Measurements from ENCODE around the gene KCNQ1.

KCNQ1 gene

DNA sequence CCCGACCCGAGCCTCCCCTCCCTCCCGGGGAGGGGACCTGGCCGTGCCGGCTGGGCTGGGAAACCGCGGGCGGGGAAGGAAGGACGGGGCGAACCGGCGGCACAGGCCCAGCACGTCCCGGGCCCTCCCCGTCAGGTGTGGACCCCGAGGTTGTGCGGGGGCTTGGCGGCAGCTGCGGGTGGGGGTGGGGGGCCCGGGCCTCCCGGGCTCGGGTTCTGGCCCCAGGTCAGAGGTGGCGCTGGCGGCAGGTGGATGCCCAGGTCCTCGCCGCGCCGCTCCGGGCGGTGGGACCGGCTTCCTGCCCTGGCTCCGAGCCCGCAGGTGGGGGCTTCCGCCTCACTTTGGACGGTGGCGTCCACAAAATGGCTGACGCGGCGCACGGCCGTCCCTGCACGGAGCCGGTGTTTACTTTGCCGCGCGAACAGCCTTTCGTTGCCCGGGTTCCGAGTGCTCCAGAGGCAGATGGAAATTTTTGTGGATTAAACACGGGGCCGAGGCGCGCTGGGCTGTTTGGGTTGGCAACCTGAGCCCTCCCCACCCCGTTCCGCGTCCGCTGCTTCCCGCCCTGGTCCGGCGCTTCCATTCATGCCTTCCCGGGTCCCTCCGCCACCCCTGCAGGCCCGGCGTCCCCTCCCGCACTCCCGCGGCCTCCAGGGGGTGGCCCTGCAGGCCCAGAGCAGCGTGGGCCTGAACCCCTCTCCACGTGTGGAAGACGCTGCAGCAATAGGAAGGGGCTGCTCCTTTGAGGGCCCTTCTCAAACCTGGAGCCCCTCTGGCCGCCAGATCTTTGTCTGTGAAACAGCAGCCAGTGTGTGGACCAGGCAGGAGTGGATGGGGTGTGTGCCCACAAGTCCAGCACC is 346.9 kb downstream of the KCNQ1 start:
- no peaks in the 10 kb centered on the region for H3K36me3 ChIP-seq (ENCODE audit: insufficient read depth, low read length)
- no peaks in the 10 kb centered on the region for H3K27me3 ChIP-seq (ENCODE audit: insufficient read depth, low read length)
- no peaks in the 10 kb centered on the region for H3K4me1 ChIP-seq (ENCODE audit: insufficient read depth, low read length)
- peaks cover 5% of the 10 kb centered on the region for H3K9me3 ChIP-seq (ENCODE audit: low read length)
- H2AFZ ChIP-seq (ENCODE audit: low read depth, low read length): no peak overlapping the region
- H3K4me3 ChIP-seq (ENCODE audit: low read length): no peak overlapping the region

DNA sequence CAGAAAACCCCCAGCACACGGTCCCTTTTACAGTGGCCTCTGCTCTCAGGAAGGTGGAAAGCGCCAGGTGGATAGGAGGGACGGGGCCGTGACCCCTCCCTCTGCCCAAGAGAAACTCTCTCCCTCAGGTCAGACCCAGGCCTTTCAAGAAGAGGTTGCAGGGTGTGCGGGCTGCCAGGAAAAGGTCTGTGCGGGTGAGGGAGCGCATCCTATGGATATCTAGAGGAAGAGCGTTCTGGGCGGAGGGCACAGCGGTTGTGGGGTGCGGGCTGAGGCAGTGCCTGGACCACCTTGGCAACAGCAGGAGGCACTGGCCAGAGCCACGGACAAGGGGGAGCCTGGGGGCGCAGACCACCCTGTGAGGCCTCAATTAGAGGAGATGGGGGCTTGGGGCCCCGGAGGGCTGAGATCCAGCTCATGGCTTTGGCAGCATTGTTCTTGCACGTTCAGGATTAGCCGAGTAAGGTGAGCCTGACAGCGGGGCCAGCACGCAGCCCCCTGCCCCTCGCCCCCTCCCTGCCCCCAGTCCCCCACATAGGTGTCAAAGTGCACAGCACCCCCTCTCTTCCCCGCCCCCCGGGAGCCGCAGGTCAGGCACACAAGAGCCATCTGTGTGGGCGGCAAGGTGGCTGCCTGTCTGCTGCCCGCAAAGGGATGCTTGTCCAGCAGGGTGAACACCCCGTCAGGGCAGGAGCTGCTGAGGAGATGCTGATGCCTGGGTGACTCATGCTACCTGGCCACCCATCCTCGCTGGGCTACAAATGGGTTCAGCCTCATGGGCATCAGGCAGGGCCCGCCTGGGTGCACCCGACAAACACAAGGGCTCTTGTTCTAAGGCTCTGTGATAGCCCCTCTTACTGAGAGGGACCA is 347.8 kb downstream of the KCNQ1 start:
- no peaks in the 10 kb centered on the region for H3K36me3 ChIP-seq (ENCODE audit: insufficient read depth, low read length)

DNA sequence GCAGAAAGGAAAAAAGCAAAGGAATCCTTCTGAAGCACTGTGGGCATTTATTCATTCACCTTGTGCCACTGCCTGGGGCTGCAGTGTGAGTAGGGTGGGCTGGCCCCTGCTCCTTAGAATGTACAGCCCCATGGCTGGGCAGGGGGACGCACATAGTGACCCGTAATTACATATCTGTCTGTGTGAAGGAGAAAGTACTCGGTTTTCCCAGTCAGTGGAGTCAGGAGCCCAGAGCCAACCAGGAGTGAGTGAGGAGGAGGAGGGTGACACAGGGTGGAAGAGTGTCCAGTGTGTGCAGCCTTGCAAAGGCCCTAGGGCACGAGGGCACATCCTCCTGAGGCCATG is 348.9 kb downstream of the KCNQ1 start:
- no peak overlapping the region for H3K4me3 ChIP-seq (ENCODE audit: low read length)
- H3K27me3 ChIP-seq (ENCODE audit: insufficient read depth, low read length): no peaks in the 10 kb centered on the region
- H3K9me3 ChIP-seq (ENCODE audit: low read length): peaks cover 3% of the 10 kb centered on the region
- no peak overlapping the region for H2AFZ ChIP-seq (ENCODE audit: low read depth, low read length)
- H3K36me3 ChIP-seq (ENCODE audit: insufficient read depth, low read length): no peaks in the 10 kb centered on the region
- no peaks in the 10 kb centered on the region for H3K4me1 ChIP-seq (ENCODE audit: insufficient read depth, low read length)

More for the DNA sequence above, 347.8 kb downstream of the KCNQ1 start:
- Histone ChIP-seq H3K9me3 (ENCODE audit: low read length) (peaks cover 3% of the 10 kb centered on the region), H3K4me3 (ENCODE audit: low read length) (no peak overlapping the region), H3K4me1 (ENCODE audit: insufficient read depth, low read length) (no peaks in the 10 kb centered on the region), H2AFZ (ENCODE audit: low read depth, low read length) (no peak overlapping the region), H3K27me3 (ENCODE audit: insufficient read depth, low read length) (no peaks in the 10 kb centered on the region)

DNA sequence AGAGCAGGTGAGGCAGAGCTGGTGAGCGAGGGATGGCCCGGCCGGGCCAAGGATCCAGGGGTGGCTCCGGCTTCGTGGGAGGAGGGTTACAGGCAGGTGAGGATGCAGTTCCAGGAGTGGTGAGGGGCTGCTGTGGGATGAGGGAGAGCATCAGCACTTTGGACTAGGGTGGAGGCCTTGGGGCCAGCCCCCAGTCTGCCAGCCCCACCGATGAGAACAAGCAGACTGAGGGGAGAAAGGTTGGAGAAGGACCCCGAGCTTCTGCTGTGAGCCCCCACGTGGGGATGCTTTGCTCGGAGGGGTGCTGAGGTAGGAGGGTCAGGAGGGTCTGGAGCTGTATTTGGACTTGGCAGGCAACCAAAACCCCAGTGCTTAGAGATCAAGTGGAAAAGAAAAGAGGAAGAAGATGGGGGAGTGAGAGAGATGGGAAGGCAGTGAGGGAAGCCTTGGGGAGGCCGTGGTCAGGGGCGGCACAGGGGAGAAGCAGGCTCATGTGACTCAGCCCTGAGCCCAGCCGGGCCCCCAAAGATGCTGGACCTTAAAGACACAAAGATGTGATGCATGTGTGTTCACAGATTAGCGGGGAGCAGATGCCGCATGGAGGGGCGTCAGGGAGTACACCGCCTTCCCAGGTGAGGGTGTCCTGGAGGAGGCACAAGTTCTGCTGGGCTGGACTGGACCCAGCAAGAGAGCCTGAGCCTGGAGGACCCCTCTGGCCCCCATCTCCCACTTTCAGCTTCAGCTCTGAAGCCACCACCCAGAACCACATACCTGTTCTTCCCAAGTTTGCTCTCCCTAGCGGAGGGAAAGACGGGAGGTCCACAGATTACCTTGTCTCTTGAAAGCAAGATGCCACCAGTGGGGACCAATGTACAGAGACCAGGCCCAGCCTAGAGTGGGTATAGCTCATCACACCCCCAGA is 349.5 kb downstream of the KCNQ1 start:
- H3K36me3 ChIP-seq (ENCODE audit: insufficient read depth, low read length): no peaks in the 10 kb centered on the region
- H3K27me3 ChIP-seq (ENCODE audit: insufficient read depth, low read length): no peaks in the 10 kb centered on the region
- H3K4me1 ChIP-seq (ENCODE audit: insufficient read depth, low read length): no peaks in the 10 kb centered on the region
- no peak overlapping the region for H3K4me3 ChIP-seq (ENCODE audit: low read length)
- peaks cover 3% of the 10 kb centered on the region for H3K9me3 ChIP-seq (ENCODE audit: low read length)
- no peak overlapping the region for H2AFZ ChIP-seq (ENCODE audit: low read depth, low read length)

DNA sequence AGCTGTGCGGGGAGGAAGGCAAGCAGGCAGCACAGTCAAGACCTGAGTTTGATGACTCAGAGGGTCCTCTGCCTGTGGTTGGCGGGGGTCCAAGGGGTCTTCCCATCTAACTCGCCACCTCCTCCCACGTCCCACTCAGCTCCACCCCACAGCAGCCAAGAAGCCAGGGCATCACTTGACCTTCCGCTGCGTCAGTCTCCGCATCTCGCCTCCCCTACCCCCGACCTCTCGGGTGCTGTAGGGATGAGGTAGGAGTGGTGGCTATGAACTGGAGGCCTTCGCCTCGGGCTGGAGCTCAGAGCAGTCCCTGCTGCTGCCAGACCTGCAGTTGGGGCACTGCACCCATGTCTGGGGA is 350.1 kb downstream of the KCNQ1 start:
- no peaks in the 10 kb centered on the region for H3K36me3 ChIP-seq (ENCODE audit: insufficient read depth, low read length)
- H3K4me3 ChIP-seq (ENCODE audit: low read length): no peak overlapping the region
- H3K4me1 ChIP-seq (ENCODE audit: insufficient read depth, low read length): no peaks in the 10 kb centered on the region
- peaks cover 3% of the 10 kb centered on the region for H3K9me3 ChIP-seq (ENCODE audit: low read length)
- no peaks in the 10 kb centered on the region for H3K27me3 ChIP-seq (ENCODE audit: insufficient read depth, low read length)
- H2AFZ ChIP-seq (ENCODE audit: low read depth, low read length): no peak overlapping the region

DNA sequence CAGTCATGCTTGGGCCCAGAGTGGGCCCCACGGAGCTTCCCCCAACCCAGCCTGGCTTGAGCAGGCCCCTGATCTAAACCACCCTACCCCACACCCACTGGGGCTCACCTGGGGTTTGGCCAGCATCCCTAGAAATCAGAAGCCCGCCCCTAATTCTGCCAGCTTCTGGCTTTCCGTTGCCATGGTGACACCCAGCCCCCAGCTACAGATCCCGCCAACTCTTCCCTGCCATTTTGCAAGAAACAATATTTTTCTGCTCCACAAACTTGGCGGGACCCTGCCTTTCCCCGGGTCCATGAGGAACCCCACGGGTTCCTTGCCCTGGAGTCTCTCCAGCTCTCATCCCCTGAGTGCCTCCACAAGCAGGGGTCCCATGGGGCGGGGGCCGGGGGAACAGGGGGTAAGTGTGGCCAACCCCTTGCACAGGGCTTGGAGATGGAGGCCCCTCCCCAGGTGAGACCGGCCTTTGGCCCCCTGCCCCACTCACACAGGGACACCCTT is 350.7 kb downstream of the KCNQ1 start:
- Histone ChIP-seq H3K4me1 (ENCODE audit: insufficient read depth, low read length) (no peaks in the 10 kb centered on the region), H3K9me3 (ENCODE audit: low read length) (peaks cover 3% of the 10 kb centered on the region), H3K27me3 (ENCODE audit: insufficient read depth, low read length) (no peaks in the 10 kb centered on the region), H3K4me3 (ENCODE audit: low read length) (no peak overlapping the region), H2AFZ (ENCODE audit: low read depth, low read length) (no peak overlapping the region), H3K36me3 (ENCODE audit: insufficient read depth, low read length) (no peaks in the 10 kb centered on the region)

DNA sequence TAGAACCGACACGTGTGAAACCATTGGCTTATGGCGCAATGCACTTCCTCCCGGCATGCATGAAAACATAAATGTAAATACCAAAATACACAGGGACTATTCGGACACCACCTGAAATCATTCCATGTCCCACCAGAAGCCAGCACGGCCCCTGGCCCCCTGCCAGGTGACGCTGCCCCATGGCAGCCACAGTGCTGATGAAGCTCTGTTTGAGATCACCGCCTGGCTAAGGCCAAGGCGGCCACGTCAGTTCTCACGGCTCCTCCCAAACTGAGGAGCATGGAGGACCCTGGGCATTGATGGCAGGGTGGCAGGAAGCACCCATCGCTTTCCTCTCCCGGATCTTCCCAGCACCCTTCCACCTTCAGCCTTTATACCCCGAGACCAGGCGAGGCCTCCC is 351.3 kb downstream of the KCNQ1 start:
- Histone ChIP-seq H3K27me3 (ENCODE audit: insufficient read depth, low read length) (no peaks in the 10 kb centered on the region), H3K9me3 (ENCODE audit: low read length) (peaks cover 3% of the 10 kb centered on the region), H3K4me3 (ENCODE audit: low read length) (no peak overlapping the region)

DNA sequence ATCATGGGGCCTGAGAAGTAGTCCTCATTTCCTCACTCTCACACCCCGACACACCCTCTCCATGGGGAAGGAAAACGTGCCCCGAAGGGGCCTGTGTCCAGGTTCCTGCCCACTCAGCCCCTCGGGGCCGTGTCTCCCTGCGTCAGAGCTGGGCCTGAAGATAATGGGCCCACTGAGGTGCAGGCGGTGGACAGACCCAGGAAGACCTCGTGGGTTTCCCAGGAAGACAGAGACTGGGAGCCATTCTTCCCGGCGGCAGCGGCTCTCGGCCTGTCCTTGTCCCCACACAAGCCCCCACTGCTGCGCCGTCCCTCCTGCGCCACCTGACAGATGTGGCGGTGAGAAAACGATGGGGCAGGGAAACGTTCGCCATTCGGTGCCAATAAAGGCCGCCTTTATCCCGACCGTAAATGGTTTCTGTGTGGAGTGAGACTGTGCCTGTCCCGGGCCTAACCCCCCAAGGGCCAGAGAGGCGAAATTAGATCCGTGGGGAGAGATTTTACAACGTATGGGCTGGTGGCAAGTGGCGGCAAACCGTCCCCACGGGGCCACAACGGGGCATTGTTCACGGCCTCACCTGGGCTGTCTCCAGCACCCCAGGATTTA is 351.8 kb downstream of the KCNQ1 start:
- Histone ChIP-seq H3K9me3 (ENCODE audit: low read length) (peaks cover 3% of the 10 kb centered on the region), H3K36me3 (ENCODE audit: insufficient read depth, low read length) (no peaks in the 10 kb centered on the region), H3K4me1 (ENCODE audit: insufficient read depth, low read length) (no peaks in the 10 kb centered on the region), H3K4me3 (ENCODE audit: low read length) (no peak overlapping the region), H2AFZ (ENCODE audit: low read depth, low read length) (no peak overlapping the region), H3K27me3 (ENCODE audit: insufficient read depth, low read length) (no peaks in the 10 kb centered on the region)

More for the DNA sequence above, 351.3 kb downstream of the KCNQ1 start:
- no peaks in the 10 kb centered on the region for H3K4me1 ChIP-seq (ENCODE audit: insufficient read depth, low read length)
- H2AFZ ChIP-seq (ENCODE audit: low read depth, low read length): no peak overlapping the region
- no peaks in the 10 kb centered on the region for H3K36me3 ChIP-seq (ENCODE audit: insufficient read depth, low read length)

DNA sequence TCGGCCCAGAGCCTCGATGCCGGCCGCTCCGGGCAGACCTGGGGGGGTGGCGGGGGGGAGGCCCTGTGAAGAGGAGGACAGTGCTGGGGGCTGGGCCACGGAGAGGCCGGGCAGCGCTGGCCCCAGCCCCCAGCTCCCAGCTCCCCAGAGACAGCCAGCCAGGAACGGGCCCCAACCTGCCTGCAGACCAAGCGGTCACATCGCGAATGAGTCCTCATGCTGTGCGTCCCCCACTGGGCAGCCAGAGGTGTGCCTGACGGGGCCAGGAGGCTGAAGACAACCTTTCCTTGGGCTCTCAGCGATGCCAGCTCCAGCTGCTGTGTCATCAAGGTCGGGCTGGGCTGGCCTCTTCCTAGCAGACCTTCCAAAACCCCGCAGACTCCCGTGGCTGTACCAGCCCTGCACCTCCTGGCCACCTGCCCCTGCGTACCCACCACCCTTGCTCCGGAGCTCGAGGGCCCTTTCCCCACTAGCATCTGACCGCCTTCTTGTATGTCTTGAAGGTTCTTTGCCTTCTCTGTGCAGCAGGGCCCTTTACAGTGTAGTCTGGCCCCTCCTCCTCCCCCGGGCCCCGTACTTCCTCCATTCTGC is 352.4 kb downstream of the KCNQ1 start:
- no peaks in the 10 kb centered on the region for H3K4me1 ChIP-seq (ENCODE audit: insufficient read depth, low read length)
- peaks cover 3% of the 10 kb centered on the region for H3K9me3 ChIP-seq (ENCODE audit: low read length)
- H2AFZ ChIP-seq (ENCODE audit: low read depth, low read length): no peak overlapping the region
- H3K36me3 ChIP-seq (ENCODE audit: insufficient read depth, low read length): no peaks in the 10 kb centered on the region
- no peak overlapping the region for H3K4me3 ChIP-seq (ENCODE audit: low read length)
- no peaks in the 10 kb centered on the region for H3K27me3 ChIP-seq (ENCODE audit: insufficient read depth, low read length)

DNA sequence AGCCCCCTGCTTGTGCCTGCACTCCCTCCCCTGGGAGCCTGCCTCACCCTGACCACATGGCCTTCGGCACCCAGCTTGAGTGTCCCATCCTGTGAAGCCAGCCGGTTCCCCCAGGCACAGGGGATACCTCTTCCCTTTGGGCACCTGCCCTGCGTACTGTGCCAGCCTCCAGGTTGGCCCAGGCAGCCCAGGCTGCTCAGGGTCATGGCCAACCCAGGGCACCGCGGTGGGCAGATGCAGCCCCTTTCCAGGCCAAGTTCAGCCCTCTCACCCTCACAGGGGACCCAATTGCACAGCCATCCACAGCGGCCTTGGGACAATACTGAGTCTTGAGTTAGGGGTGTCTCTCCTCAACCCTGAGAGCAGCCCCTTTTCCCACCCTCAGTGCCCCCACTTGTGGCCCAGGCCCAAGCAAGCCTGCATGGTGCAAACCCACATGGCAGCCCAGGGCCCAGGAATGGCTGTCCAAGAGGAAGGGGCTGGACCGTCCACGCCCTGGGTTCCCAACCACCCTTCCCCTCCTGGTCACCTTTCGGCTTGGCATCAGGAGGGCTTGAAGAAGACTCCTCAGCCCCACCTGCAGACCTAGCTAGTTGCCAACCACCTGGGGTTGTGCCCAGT is 353.0 kb downstream of the KCNQ1 start:
- H3K4me3 ChIP-seq (ENCODE audit: low read length): no peak overlapping the region
- H2AFZ ChIP-seq (ENCODE audit: low read depth, low read length): no peak overlapping the region
- no peaks in the 10 kb centered on the region for H3K27me3 ChIP-seq (ENCODE audit: insufficient read depth, low read length)
- peaks cover 3% of the 10 kb centered on the region for H3K9me3 ChIP-seq (ENCODE audit: low read length)
- H3K4me1 ChIP-seq (ENCODE audit: insufficient read depth, low read length): no peaks in the 10 kb centered on the region
- H3K36me3 ChIP-seq (ENCODE audit: insufficient read depth, low read length): no peaks in the 10 kb centered on the region

DNA sequence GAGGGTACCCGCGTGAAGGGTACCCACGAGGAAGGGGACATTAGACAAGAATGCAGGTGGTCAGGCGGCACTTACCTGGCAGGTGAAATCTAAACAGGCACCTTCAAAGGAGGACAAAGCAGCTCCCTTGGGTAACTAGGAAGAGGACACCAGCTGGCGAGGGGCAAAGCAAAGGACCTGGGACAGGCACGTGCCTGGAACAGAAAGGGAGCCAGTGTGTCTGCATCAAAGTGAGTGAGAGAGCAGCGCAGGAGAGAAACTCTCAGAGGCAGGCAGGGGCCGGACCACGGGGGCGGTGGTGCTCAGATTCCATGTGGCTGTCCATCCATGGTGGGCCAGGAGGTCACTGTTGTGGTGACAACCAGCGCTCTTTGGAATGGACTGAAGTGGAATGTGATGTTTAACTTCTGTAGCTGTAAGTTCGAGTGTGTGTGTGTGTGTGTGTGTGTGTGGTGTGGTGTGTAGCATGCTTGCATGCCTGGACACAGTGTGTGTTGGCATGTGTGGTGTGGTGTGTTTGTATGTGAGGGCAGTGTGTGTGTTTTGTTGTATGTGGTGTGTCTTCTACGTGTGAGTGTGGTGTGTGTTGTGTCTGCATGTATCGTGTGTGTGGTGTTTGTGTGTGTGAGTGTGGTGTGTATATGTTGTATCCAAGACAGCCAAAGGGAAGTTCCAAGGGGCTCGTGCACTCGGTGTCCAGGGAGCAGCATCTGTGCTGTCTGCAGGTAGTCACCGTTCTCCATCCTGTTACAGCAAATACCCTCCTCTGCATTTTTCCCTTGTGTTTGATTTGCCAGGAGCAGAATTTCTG is 354.3 kb downstream of the KCNQ1 start:
- Histone ChIP-seq H2AFZ (ENCODE audit: low read depth, low read length) (no peak overlapping the region), H3K9me3 (ENCODE audit: low read length) (no peaks in the 10 kb centered on the region), H3K27me3 (ENCODE audit: insufficient read depth, low read length) (no peaks in the 10 kb centered on the region), H3K36me3 (ENCODE audit: insufficient read depth, low read length) (no peaks in the 10 kb centered on the region), H3K4me3 (ENCODE audit: low read length) (no peak overlapping the region), H3K4me1 (ENCODE audit: insufficient read depth, low read length) (no peaks in the 10 kb centered on the region)
